Panc1 (cell line): ENCODE measurements around the gene MAP3K20. TPM values are rescaled to one million over a fixed set of nuclear protein-coding genes. Genes with fewer than 3 reads are reported as not detected.

ENCODE experiments used
- ATAC-seq: fragments of 200-7000 bp; cut with Tn5 transposase; 2 replicates; pipeline ENCODE4 v1.9.1; 2020; ENCODE audit warnings: mild to moderate bottlenecking, moderate library complexity
- BruUV-seq: library from RNA; stranded (reverse); fragments of 400-500 nt; replicated peaks from 2 replicates; lab custom pipeline; 2021; lab: Mats Ljungman, UMichigan
- CTCF ChIA-PET: fragments of 300-600 bp; sonication (Branson Sonifier 250); formaldehyde crosslinking; loops from one replicate; lab custom pipeline; 2022; ENCODE audit warnings: antibody characterized with exemption; lab: Charles Lee
- POLR2A ChIA-PET: fragments of 300-600 bp; sonication (Branson Sonifier 250); formaldehyde crosslinking; loops from one replicate; lab custom pipeline; 2022; ENCODE audit warnings: antibody characterized with exemption; lab: Charles Lee
- DNase-seq: peaks from one replicate; pipeline ENCODE4 v3.0.0-alpha.2; 2010; ENCODE audit warnings: low read depth, low spot score
- H3K27ac ChIP-seq: 2 replicates; pipeline ENCODE4 v1.5.1; 2011; ENCODE audit warnings: mild to moderate bottlenecking, low read length, inconsistent platforms
- H3K27me3 ChIP-seq: fragments of 200-500 bp; sonication (Bioruptor generic); 2 replicates; pipeline ENCODE4 v1.6.0; 2014; ENCODE audit warnings: low read length, inconsistent platforms; ENCODE audit not compliant: control insufficient read depth, insufficient read depth
- H3K36me3 ChIP-seq: fragments of 200-500 bp; sonication (Bioruptor generic); 2 replicates; pipeline ENCODE4 v1.5.1; 2014; ENCODE audit warnings: inconsistent platforms, mild to moderate bottlenecking, low read length, moderate library complexity; ENCODE audit not compliant: control insufficient read depth, insufficient read depth
- H3K4me1 ChIP-seq: 2 replicates; pipeline ENCODE4 v1.5.1; 2011; ENCODE audit warnings: inconsistent platforms, mild to moderate bottlenecking, low read length, moderate library complexity; ENCODE audit not compliant: control insufficient read depth, insufficient read depth
- H3K4me3 ChIP-seq, 2 experiments: 2 replicates each; pipeline ENCODE4 v1.5.1; 2011 to 2012; ENCODE audit warnings: low read depth in 2 of 2, low read length in 2 of 2, mild to moderate bottlenecking in 2 of 2, inconsistent platforms in 1 of 2, moderate library complexity in 1 of 2
- H3K9me3 ChIP-seq: fragments of 200-500 bp; sonication (Bioruptor generic); 2 replicates; pipeline ENCODE4 v1.5.1; 2014; ENCODE audit warnings: low read depth, mild to moderate bottlenecking, inconsistent platforms, low read length, moderate library complexity; ENCODE audit not compliant: control insufficient read depth, insufficient read depth
- POLR2AphosphoS5 ChIP-seq: IDR thresholded peaks from 2 replicates; pipeline ENCODE4 v1.6.1; 2012; ENCODE audit warnings: mild to moderate bottlenecking, low read depth, low read length, moderate library complexity
- SIN3A ChIP-seq: IDR thresholded peaks from 2 replicates; pipeline ENCODE4 v1.6.1; 2012; ENCODE audit warnings: low read depth, mild to moderate bottlenecking, low read length, moderate library complexity, borderline replicate concordance; ENCODE audit not compliant: insufficient read depth
- TCF7L2 ChIP-seq: IDR thresholded peaks from 2 replicates; pipeline ENCODE4 v1.6.1; 2011; ENCODE audit warnings: mild to moderate bottlenecking, low read depth, low read length, inconsistent platforms
- in situ Hi-C: cut with HindIII; loops from 2 replicates; pipeline ENCODE4 v1.10.0; 2016; ENCODE audit warnings: low sequenced_read_pairs, low pct_unique_long_range_greater_than_20kb
- intact Hi-C: fragments of 100-400 bp; cut with micrococcal nuclease; formaldehyde crosslinking; loops from one replicate; pipeline ENCODE4 v1.10.0; 2022; ENCODE audit not compliant: unreplicated experiment
- total RNA-seq: library from RNA; stranded (reverse); gene quantifications from one replicate; pipeline ENCODE4 v1.2.1, GENCODE V29; 2021; ENCODE audit not compliant: unreplicated experiment
- TF ChIP-seq, protein P1 (sequence below), 2 experiments: IDR thresholded peaks; 2 replicates each; pipeline ENCODE4 v1.6.1; 2011 to 2012; ENCODE audit warnings: low read depth in 2 of 2, control low read depth in 1 of 2, low read length in 1 of 2, mild to moderate bottlenecking in 1 of 2, moderate library complexity in 1 of 2; ENCODE audit not compliant: insufficient read depth in 1 of 2
- TF ChIP-seq, protein P2 (sequence below): fragments of 450-650 bp; IDR thresholded peaks from 2 replicates; pipeline ENCODE4 v1.5.1; 2017; ENCODE audit warnings: mild to moderate bottlenecking

Gene MAP3K20
- total RNA-seq, 1 experiment from 2014 or later, result 121 TPM

DNA sequence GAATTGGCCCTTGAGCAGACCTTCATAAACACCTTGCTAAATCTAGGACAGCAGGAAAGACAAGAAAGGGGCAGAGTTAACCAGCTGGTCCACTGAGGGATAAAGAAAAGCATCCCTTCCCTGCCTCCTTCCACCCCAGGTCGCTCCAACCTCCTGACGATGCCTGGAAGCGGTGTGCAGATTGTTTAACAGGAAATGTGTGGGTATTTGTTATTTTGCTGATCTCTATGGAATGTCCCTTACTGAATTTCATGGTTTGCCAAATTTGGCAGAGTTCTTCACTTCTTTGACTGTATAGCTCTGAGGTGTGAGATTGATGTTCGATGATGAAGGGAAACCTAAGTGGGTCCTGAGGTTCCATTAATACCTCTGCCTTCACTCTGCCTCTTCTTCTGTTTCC, 72.9 kb downstream of the MAP3K20 start:
- POLR2A ChIA-PET, result no interaction called here
- no peaks in the 10 kb centered on the region for H3K36me3 ChIP-seq

DNA sequence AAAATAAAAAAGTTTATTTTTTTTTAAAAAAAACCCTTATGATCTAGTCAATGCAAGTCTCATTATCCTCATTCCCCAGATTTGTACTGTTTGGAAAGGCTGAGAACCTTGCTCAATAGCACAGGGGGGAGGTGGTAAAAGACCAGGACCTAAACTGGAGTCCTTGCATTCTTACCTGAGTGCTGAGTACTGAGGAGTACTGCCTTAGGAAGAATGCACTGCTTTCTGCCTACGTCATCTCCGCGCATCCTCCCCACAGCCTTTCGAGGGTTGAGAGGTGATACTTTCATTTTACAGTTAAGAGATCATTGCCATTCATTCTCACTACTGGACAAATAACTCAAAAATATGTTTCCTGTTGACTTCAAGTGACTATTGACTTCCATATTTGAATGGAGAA, 73.8 kb downstream of the MAP3K20 start:
- H3K27ac ChIP-seq, result peak overlapping the region; percentile 91
- DNase-seq (no peak), ATAC-seq (no peak)
- BruUV-seq, result no TSS peak
- H3K36me3 ChIP-seq, result no peaks in the 10 kb centered on the region
- ChIA-PET CTCF (no interaction called here), POLR2A (no interaction called here)
- H3K4me1 ChIP-seq, result peaks cover 68% of the 10 kb centered on the region
- TF ChIP-seq TCF7L2 (no peak), SIN3A (no peak), POLR2AphosphoS5 (no peak)
- TF ChIP-seq, protein P1, sequence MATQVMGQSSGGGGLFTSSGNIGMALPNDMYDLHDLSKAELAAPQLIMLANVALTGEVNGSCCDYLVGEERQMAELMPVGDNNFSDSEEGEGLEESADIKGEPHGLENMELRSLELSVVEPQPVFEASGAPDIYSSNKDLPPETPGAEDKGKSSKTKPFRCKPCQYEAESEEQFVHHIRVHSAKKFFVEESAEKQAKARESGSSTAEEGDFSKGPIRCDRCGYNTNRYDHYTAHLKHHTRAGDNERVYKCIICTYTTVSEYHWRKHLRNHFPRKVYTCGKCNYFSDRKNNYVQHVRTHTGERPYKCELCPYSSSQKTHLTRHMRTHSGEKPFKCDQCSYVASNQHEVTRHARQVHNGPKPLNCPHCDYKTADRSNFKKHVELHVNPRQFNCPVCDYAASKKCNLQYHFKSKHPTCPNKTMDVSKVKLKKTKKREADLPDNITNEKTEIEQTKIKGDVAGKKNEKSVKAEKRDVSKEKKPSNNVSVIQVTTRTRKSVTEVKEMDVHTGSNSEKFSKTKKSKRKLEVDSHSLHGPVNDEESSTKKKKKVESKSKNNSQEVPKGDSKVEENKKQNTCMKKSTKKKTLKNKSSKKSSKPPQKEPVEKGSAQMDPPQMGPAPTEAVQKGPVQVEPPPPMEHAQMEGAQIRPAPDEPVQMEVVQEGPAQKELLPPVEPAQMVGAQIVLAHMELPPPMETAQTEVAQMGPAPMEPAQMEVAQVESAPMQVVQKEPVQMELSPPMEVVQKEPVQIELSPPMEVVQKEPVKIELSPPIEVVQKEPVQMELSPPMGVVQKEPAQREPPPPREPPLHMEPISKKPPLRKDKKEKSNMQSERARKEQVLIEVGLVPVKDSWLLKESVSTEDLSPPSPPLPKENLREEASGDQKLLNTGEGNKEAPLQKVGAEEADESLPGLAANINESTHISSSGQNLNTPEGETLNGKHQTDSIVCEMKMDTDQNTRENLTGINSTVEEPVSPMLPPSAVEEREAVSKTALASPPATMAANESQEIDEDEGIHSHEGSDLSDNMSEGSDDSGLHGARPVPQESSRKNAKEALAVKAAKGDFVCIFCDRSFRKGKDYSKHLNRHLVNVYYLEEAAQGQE (IDR thresholded peaks at IDR 0.05; ENCODE audit: insufficient read depth in 1 of 2, low read depth in 2 of 2, low read length in 1 of 2), result no peak
- TF ChIP-seq, protein P2, sequence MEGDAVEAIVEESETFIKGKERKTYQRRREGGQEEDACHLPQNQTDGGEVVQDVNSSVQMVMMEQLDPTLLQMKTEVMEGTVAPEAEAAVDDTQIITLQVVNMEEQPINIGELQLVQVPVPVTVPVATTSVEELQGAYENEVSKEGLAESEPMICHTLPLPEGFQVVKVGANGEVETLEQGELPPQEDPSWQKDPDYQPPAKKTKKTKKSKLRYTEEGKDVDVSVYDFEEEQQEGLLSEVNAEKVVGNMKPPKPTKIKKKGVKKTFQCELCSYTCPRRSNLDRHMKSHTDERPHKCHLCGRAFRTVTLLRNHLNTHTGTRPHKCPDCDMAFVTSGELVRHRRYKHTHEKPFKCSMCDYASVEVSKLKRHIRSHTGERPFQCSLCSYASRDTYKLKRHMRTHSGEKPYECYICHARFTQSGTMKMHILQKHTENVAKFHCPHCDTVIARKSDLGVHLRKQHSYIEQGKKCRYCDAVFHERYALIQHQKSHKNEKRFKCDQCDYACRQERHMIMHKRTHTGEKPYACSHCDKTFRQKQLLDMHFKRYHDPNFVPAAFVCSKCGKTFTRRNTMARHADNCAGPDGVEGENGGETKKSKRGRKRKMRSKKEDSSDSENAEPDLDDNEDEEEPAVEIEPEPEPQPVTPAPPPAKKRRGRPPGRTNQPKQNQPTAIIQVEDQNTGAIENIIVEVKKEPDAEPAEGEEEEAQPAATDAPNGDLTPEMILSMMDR, result no peak
- H3K4me3 ChIP-seq, result no peak overlapping the region
- H3K9me3 ChIP-seq, result no peaks in the 10 kb centered on the region
- intact Hi-C loops (no loop called here), in situ Hi-C loops (no loop called here)
- no peaks in the 10 kb centered on the region for H3K27me3 ChIP-seq

More for the DNA sequence above, 72.9 kb downstream of the MAP3K20 start:
- TF ChIP-seq, protein P2, result no peak
- TF ChIP-seq SIN3A (no peak), TCF7L2 (no peak), POLR2AphosphoS5 (no peak)
- TF ChIP-seq, protein P1 (IDR thresholded peaks at IDR 0.05; ENCODE audit: insufficient read depth in 1 of 2, low read depth in 2 of 2, low read length in 1 of 2), result no peak
- H3K27me3 ChIP-seq, result no peaks in the 10 kb centered on the region
- peak; percentile 52 for ATAC-seq
- CTCF ChIA-PET, result no interaction called here
- H3K9me3 ChIP-seq, result peaks cover 1% of the 10 kb centered on the region; the same call in 1 of the 2 replicates
- peak overlapping the region; percentile 91 for H3K27ac ChIP-seq
- no peak overlapping the region; a peak in 1 of 4 replicates for H3K4me3 ChIP-seq
- DNase-seq, result no peak
- in situ Hi-C loops, result no loop called here
- no TSS peak for BruUV-seq
- intact Hi-C loops, result no loop called here
- peaks cover 68% of the 10 kb centered on the region for H3K4me1 ChIP-seq
